ENCODE results near the gene SMAD6.

The SMAD6 gene

DNA sequence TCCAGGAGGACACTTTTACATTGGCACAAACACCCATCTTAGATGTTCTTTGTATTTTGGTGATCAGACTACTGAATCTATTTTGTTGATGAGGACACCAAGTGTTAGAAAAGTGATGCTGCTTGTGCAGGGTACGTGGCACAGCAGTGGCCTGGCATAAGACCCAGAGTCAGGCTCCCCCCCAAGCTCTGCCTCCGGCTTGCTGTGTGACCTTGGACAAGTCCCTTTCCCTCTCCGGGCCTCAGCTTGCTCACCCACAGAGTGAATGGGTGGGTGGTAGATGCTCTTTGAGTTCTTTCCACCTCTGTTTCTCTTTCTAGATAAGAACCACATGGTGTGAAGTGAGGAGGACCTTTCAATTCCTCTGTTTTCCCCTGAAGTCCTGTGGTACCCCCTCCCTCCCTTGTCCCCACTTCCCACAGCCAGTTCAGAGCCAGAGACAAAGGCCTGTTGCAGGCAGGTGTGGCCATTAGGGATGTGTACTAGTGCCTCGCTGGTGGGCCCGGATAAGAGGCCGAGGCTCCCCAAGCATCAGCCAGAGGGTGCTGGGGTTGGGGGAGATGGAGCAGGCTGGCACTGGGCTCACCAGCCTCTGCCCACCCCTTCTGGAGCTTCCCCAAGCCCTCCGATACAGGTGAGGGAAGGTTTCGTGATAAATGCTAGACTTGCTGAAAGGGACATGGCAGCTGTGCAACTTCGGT is 43.6 kb downstream of the SMAD6 start:
- TF ChIP-seq, protein P1, sequence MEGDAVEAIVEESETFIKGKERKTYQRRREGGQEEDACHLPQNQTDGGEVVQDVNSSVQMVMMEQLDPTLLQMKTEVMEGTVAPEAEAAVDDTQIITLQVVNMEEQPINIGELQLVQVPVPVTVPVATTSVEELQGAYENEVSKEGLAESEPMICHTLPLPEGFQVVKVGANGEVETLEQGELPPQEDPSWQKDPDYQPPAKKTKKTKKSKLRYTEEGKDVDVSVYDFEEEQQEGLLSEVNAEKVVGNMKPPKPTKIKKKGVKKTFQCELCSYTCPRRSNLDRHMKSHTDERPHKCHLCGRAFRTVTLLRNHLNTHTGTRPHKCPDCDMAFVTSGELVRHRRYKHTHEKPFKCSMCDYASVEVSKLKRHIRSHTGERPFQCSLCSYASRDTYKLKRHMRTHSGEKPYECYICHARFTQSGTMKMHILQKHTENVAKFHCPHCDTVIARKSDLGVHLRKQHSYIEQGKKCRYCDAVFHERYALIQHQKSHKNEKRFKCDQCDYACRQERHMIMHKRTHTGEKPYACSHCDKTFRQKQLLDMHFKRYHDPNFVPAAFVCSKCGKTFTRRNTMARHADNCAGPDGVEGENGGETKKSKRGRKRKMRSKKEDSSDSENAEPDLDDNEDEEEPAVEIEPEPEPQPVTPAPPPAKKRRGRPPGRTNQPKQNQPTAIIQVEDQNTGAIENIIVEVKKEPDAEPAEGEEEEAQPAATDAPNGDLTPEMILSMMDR (IDR thresholded peaks at IDR 0.05; ENCODE audit: borderline replicate concordance, insufficient read depth, low read depth, low read length), result no peak
- H3K4me3 ChIP-seq (ENCODE audit: low read depth, low read length), result no peak overlapping the region

DNA sequence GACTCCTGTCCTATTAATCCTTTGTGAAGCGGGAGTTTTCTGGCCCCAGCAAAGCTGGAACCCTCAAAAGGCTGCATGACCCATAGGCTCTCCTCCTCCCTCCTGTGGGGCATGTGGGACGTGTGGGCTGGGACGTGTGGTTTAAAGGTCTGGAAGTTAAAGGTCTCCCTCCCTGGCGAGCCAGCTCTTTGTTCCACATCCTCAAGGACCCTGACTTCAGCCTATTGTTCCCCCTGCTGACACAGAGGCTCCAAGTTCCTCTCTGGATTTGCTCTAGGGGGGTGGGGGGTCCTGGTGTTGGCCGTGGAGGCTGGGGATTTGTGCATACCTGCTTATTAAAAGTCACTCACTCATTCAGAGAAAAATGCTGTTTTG is 44.2 kb downstream of the SMAD6 start:
- H3K4me3 ChIP-seq (ENCODE audit: low read depth, low read length), result no peak overlapping the region
- TF ChIP-seq, protein P1 (IDR thresholded peaks at IDR 0.05; ENCODE audit: borderline replicate concordance, insufficient read depth, low read depth, low read length), result no peak

DNA sequence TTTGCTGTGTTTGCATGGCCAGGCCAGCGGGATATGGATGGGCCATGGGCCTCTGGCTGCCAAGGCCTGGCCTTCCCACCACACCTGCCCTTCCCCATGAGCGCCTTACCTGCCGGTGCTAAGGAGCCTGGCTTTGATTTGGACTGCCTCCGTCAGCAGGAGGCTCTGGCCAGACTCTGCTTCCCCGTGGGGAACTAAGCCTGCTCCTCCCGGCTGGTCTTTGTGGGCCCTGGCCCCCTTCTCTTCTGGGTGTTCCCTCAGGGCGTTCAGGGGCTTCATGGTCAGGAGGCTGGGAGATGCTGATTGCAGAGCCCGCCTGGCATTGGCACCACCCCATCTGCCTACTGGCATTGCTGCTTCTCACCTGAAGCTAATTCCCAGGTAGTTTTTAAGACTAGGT is 45.2 kb downstream of the SMAD6 start:
- TF ChIP-seq, protein P1 (IDR thresholded peaks at IDR 0.05; ENCODE audit: borderline replicate concordance, insufficient read depth, low read depth, low read length), result no peak
- no peak overlapping the region for H3K4me3 ChIP-seq (ENCODE audit: low read depth, low read length)

DNA sequence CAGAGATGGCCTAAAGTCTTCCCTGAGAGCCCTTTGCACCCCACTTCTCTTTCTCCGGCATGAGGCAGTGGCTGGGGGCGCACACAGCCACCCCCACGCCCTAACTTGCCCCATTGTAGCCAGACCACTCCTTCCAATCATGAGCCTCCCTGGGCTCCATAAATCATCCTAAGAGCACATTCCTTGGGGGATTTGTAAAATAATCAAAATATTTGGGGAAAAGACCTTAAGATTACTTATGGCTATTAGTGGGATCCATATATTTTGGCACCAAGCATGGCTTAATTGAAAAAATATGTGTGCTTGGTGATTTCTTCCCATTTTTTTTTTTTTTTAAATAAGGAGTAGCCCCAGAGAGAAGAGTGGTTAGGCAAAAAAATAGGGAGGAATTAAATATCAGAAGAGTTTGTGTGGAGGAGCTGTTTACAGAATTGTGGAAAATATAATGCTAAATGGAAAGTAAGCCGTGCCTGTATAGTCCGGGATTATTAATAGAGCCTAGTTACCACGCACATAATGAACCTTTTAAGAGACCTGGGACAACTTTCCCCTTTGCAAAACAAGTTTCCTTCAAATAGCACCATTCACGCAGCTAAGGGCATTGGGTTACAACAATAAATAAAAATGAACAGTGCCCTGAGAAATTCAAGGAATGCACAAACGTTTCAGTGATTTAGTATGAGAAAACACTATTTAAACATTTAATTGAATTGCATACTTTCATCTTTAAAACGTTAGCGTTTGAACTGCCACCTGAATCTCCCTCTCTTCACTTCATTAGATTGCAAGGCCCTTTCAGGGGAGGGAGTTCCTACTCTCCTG is 46.1 kb downstream of the SMAD6 start:
- TF ChIP-seq, protein P1 (IDR thresholded peaks at IDR 0.05; ENCODE audit: borderline replicate concordance, insufficient read depth, low read depth, low read length), result no peak
- H3K4me3 ChIP-seq (ENCODE audit: low read depth, low read length), result no peak overlapping the region

DNA sequence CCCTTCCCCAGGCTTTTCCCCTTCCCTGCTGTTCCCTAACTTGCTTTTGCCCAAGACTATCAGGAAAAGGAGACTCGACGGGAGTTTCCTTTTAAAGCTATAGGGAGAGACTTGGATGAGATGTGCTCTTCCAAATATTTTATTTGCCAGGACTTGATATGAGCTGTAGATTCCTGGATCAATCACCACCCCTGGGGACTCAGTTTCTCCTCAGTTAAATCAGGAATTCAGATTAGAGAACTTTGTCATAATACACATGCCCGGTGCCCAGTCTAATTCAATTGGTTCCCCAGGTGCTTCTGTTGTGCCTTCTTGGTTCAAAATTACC is 46.6 kb downstream of the SMAD6 start:
- TF ChIP-seq, protein P1 (IDR thresholded peaks at IDR 0.05; ENCODE audit: borderline replicate concordance, insufficient read depth, low read depth, low read length), result no peak
- H3K4me3 ChIP-seq (ENCODE audit: low read depth, low read length), result no peak overlapping the region

DNA sequence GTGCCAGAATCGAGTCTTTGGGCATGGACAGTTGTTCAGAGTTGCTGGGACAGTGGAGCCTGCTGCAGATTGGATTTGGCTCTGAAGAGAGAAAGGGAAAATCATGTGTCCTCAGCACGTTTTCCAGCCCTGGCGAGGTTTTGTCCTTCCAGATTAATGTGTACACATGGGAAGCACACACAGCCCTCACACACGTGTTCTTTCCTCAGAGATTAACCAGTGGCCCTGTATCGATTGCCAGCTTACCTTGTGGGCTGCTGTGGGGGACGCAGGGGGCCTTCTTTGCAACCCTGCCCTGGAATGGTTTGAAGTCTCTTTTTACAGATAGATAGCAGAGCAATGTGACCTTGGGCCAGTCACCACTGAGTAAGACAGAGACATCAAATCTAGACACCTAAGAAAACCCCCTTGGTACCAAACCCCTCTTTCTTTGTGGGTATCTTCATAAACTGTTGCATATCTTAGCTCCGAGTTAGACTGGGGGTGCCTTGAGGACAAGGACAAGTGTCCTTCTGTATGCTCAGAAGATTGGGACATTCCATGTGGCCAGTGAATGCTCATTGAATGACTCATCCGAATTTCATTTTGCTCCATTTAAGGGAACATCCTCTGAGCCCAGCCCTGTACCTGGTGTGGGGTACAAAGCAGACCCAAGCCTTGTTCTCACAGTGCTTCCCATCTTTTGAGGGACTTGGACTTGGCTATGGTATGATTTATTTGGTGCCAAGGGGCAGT is 48.0 kb downstream of the SMAD6 start:
- TF ChIP-seq, protein P1 (IDR thresholded peaks at IDR 0.05; ENCODE audit: borderline replicate concordance, insufficient read depth, low read depth, low read length), result no peak

More for the DNA sequence above, 48.0 kb downstream of the SMAD6 start:
- H3K4me3 ChIP-seq (ENCODE audit: low read depth, low read length), result no peak overlapping the region

All from GM12875 (cell line).